Activated T-helper 2 cell treated with anti-CD3 and anti-CD28 coated beads, Interferon-gamma antibody, Interleukin-2, Interleukin-4, amounts not matched to agents 10 μg/mL and 5 μg/mL and 100 μg/mL, durations not matched to agents 14 hours and 24 hours and 36 hours (primary cell): Measurements from ENCODE around the gene CD84. TPM values are rescaled to one million over a fixed set of nuclear protein-coding genes. Genes with fewer than 3 reads are reported as not detected.
"Not testable (repeated sequence)": the region's sequence is repeated elsewhere in the genome, so short reads cannot be mapped to it uniquely, and the experiment has no call there.

Experiments used
- DNase-seq: peaks from one replicate; pipeline ENCODE4 v3.0.0; 2021; ENCODE audit warnings: low spot score
- H3K27ac Mint-ChIP-seq: one replicate; pipeline ENCODE4 v1.8.0; 2021; ENCODE audit warnings: mixed read lengths
- H3K27me3 Mint-ChIP-seq: one replicate; pipeline ENCODE4 v1.8.0; 2021; ENCODE audit warnings: low read depth, mixed read lengths
- H3K36me3 Mint-ChIP-seq: one replicate; pipeline ENCODE4 v1.8.0; 2021; ENCODE audit warnings: low read depth, mixed read lengths
- H3K4me1 Mint-ChIP-seq: one replicate; pipeline ENCODE4 v1.8.0; 2021; ENCODE audit warnings: low read depth, mixed read lengths
- H3K4me3 Mint-ChIP-seq: one replicate; pipeline ENCODE4 v1.8.0; 2021; ENCODE audit warnings: low read depth, mild to moderate bottlenecking, moderate library complexity, mixed read lengths
- H3K9me3 Mint-ChIP-seq: one replicate; pipeline ENCODE4 v1.8.0; 2021; ENCODE audit warnings: mixed read lengths
- intact Hi-C: fragments of 100-400 bp; cut with micrococcal nuclease; formaldehyde crosslinking; loops from one replicate; pipeline ENCODE4 v1.15.1; 2023
- total RNA-seq: library from RNA; stranded (reverse); gene quantifications from 2 replicates; pipeline ENCODE4 v1.2.3, GENCODE V29; 2022

CD84 gene
- 14.1 and 14.9 TPM in 2 replicates for total RNA-seq

DNA sequence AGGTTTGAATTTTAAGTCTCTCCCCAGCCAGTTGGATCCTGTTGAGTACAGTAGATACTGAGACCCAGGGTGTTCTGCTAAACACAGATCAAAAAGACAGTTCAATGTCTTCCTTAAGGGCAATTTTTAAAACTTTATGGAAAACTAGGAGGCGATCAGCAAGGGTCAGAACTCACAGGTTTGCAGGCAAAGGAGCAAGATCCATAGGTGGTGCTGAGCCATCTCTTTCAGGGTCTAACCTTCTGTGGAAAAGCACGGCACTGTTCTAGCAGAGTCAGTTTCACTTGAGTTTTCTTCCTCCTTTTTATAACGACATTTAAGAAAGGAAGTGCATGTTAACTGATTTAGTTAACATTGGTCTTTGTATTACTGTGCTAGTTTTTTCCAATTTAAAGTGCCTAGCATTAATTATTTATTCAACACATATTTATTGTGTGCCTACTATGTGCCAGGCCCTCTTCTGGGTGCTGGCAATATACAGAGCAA is at the start of gene CD84:
TSS of gene CD84 (minus strand) at position 281 of the 486 bp plus-strand sequence. CDS start at position 222, 59 bp downstream.
- peaks cover 71% of the 10 kb centered on the region for H3K4me1 Mint-ChIP-seq
- DNase-seq = no peak
- H3K4me3 Mint-ChIP-seq = peak within 1 kb of the TSS; percentile 85
- peaks cover 15% of the 10 kb centered on the region for H3K36me3 Mint-ChIP-seq
- H3K9me3 Mint-ChIP-seq = peaks cover 14% of the 10 kb centered on the region
- peak within 1 kb of the TSS; percentile 92 for H3K27ac Mint-ChIP-seq
- intact Hi-C loops = loop anchor here (5.0 kb wide), 2 partner anchors 63 to 93 kb away; no protein-coding TSS in a partner anchor
- H3K27me3 Mint-ChIP-seq = no peaks in the 10 kb centered on the region

DNA sequence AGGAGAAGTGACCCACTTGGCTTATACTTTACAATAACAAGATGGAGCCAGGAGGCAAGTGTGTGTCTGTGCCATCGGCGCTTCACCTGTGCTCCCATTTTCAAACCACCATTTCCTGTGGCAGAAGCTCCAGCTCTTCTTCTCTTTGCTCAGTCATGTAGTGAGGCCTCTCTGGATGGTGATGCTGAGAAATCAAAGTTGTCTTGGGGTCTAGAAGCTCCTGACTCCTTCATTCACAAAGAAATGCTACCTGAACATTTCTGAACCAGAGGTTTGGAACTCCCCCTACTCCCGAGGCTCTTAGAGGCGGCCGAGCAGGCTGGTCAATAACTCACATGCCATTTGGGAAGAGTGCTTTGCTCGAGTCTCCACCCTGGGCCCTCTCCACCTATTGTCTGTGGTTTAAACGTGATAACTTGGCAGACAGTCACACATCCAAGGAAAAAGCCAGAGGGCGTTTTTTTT is 49.5 kb upstream of the CD84 start:
- H3K4me3 Mint-ChIP-seq = peak overlapping the region; percentile 60
- no peaks in the 10 kb centered on the region for H3K9me3 Mint-ChIP-seq
- H3K36me3 Mint-ChIP-seq = peaks cover 85% of the 10 kb centered on the region
- peaks cover 95% of the 10 kb centered on the region for H3K4me1 Mint-ChIP-seq
- no peak for DNase-seq
- intact Hi-C loops = loop anchor here (5.0 to 10.0 kb wide), 3 partner anchors 138 to 704 kb away; partner anchors contain the start of genes NIT1, PFDN2 and TAGLN2
- H3K27ac Mint-ChIP-seq = peak overlapping the region; percentile 100
- H3K27me3 Mint-ChIP-seq = no peaks in the 10 kb centered on the region

DNA sequence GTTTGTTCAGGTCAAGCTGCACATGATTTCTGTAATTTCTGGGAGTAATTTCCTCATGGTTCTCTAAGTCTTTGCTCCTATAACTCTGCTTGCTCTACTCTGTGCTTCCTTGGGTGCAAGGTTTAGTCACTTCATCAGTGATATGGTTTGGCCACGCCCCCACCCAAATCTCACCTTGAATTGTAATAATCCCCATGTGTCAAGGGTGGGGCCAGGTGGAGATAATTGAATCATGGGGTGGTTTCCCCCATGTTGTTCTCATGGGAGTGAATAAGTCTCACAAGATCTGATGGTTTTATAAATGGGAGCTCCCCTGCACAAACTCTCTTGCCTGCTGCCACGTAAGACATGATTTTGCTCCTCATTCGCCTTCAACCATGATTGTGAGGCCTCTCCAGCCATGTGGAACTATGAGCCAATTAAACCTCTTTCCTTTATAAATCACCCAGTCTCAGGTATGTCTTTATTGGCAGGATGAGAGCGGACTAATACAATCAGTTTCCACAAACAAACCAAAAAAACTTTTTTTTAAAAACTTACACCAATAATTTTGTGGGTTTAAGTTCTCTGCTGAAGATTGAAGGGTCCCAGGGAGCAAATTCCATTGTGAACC is 48.5 kb upstream of the CD84 start:
- not testable (repeated sequence) for H3K27me3 Mint-ChIP-seq, DNase-seq, H3K9me3 Mint-ChIP-seq
- intact Hi-C loops = loop anchor here (1.0 to 10.0 kb wide), 8 partner anchors 13 to 703 kb away; partner anchors contain the start of genes NIT1, PFDN2 and TAGLN2
- peaks cover 82% of the 10 kb centered on the region for H3K36me3 Mint-ChIP-seq
- H3K4me1 Mint-ChIP-seq = peaks cover 94% of the 10 kb centered on the region
- peak overlapping the region; percentile 66 for H3K4me3 Mint-ChIP-seq
- H3K27ac Mint-ChIP-seq = peak overlapping the region; percentile 100

GRCh38 chr1:160626509-160627342 is 47.4 kb upstream of the CD84 start:
- no peaks in the 10 kb centered on the region for H3K27me3 Mint-ChIP-seq
- no peaks in the 10 kb centered on the region for H3K9me3 Mint-ChIP-seq
- intact Hi-C loops = loop anchor here (1.0 to 10.0 kb wide), 8 partner anchors 14 to 702 kb away; partner anchors contain the start of genes NIT1, PFDN2 and TAGLN2
- peaks cover 84% of the 10 kb centered on the region for H3K36me3 Mint-ChIP-seq
- peak; percentile 10 for DNase-seq
- H3K4me3 Mint-ChIP-seq = peak overlapping the region; percentile 80
- peak overlapping the region; percentile 100 for H3K27ac Mint-ChIP-seq
- H3K4me1 Mint-ChIP-seq = peaks cover 96% of the 10 kb centered on the region

DNA sequence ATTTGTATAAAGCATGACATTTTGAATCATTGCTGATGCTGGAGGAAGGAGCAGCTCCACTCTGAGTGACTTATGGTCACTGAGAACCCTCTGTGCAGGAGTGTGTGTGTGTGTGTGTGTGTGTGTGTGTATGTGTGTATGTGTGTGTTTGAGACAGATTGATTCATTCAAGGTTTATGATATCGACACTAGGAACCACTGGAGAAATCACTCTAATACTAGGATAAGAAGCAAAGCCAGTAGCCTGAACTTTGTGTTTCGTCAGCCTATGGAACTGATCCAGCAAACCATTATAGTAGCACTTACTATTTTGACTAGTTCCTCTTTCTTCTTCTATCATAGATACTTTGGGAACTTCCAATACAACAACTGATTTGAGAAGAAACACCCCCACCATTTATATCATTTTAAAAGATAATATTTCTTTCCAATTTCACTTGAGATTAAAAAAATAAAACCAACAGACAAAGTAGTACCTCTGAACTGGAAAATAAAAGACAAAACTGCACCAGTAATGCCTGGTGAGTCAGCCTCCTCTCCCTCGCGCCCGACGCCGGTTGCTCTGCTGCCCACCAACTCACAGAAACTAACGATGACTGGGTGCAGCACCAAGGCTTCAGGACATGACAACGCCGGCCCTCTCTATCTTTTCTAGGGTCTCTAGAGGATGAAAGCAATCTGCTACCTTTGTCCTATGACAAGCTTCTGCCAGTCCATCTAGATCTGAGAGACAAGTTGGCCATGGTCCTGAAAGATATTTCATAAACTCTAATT is 46.6 kb upstream of the CD84 start:
- Mint-ChIP-seq H3K27ac (peak overlapping the region; percentile 100), H3K4me1 (peaks cover 95% of the 10 kb centered on the region), H3K4me3 (peak overlapping the region; percentile 80), H3K27me3 (no peaks in the 10 kb centered on the region), H3K36me3 (peaks cover 84% of the 10 kb centered on the region), H3K9me3 (no peaks in the 10 kb centered on the region)
- DNase-seq = peak; percentile 35
- intact Hi-C loops = loop anchor here (2.0 to 10.0 kb wide), 5 partner anchors 49 to 701 kb away; partner anchors contain the start of genes NIT1, PFDN2 and TAGLN2

- Mint-ChIP-seq H3K36me3 (peaks cover 79% of the 10 kb centered on the region), H3K4me1 (peaks cover 90% of the 10 kb centered on the region), H3K27ac (peak overlapping the region; percentile 100), H3K27me3 (no peaks in the 10 kb centered on the region), H3K4me3 (peak overlapping the region; percentile 51), H3K9me3 (no peaks in the 10 kb centered on the region)
- intact Hi-C loops = loop anchor here (5.0 to 10.0 kb wide), 3 partner anchors 142 to 701 kb away; partner anchors contain the start of genes NIT1, PFDN2 and TAGLN2
- peak; percentile 7 for DNase-seq
These were observed 46.0 kb upstream of the CD84 start for GRCh38 chr1:160625321-160625720.

- Mint-ChIP-seq H3K4me3 (no peak overlapping the region), H3K27me3 (no peaks in the 10 kb centered on the region), H3K36me3 (peaks cover 82% of the 10 kb centered on the region), H3K4me1 (peaks cover 88% of the 10 kb centered on the region), H3K9me3 (no peaks in the 10 kb centered on the region), H3K27ac (peak overlapping the region; percentile 100)
- DNase-seq = no peak
- intact Hi-C loops = loop anchor here (5.0 to 10.0 kb wide), 3 partner anchors 38 to 700 kb away; partner anchors contain the start of genes NIT1, PFDN2 and TAGLN2
These were observed 45.2 kb upstream of the CD84 start for GRCh38 chr1:160624464-160624863.

DNA sequence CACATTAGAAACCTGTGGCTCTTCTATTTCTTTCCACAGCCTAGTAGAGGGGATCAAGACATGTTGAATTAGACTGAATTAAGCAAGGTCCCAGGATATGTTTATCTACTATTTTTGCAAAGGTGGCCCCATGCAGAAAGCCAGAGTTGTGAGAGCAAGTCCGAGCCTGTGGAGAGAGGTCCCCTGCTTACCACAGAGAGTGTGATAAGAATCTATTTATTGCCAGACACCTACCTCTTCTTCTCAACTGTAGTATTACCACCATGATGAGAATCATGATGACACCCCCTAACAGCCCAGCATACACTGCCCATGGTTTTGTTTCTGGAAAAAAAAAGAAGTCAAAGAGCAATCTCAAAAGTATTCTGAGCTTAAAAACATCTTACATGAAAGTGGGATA is 44.6 kb upstream of the CD84 start:
- H3K9me3 Mint-ChIP-seq = peaks cover 5% of the 10 kb centered on the region
- peak overlapping the region; percentile 68 for H3K4me3 Mint-ChIP-seq
- DNase-seq = no peak
- peaks cover 89% of the 10 kb centered on the region for H3K4me1 Mint-ChIP-seq
- intact Hi-C loops = loop anchor here (1.0 to 10.0 kb wide), 7 partner anchors 16 to 699 kb away; partner anchors contain the start of genes NIT1, PFDN2 and TAGLN2
- no peaks in the 10 kb centered on the region for H3K27me3 Mint-ChIP-seq
- H3K27ac Mint-ChIP-seq = peak overlapping the region; percentile 100
- peaks cover 85% of the 10 kb centered on the region for H3K36me3 Mint-ChIP-seq

GRCh38 chr1:160623227-160623633 is 43.9 kb upstream of the CD84 start:
- peak overlapping the region; percentile 68 for H3K4me3 Mint-ChIP-seq
- DNase-seq = no peak
- intact Hi-C loops = loop anchor here (1.0 to 10.0 kb wide), 7 partner anchors 16 to 698 kb away; partner anchors contain the start of genes NIT1, PFDN2 and TAGLN2

GRCh38 chr1:160622501-160623226 is 43.4 kb upstream of the CD84 start:
- Mint-ChIP-seq H3K27ac (peak overlapping the region; percentile 100), H3K4me1 (peaks cover 85% of the 10 kb centered on the region), H3K9me3 (peaks cover 7% of the 10 kb centered on the region), H3K27me3 (no peaks in the 10 kb centered on the region), H3K36me3 (peaks cover 84% of the 10 kb centered on the region), H3K4me3 (no peak overlapping the region)
- no peak for DNase-seq
- intact Hi-C loops = loop anchor here (1.0 to 10.0 kb wide), 7 partner anchors 16 to 698 kb away; partner anchors contain the start of genes NIT1, PFDN2 and TAGLN2

More at GRCh38 chr1:160623227-160623633, 43.9 kb upstream of the CD84 start:
- peak overlapping the region; percentile 100 for H3K27ac Mint-ChIP-seq
- H3K9me3 Mint-ChIP-seq = peaks cover 7% of the 10 kb centered on the region
- H3K27me3 Mint-ChIP-seq = no peaks in the 10 kb centered on the region
- H3K4me1 Mint-ChIP-seq = peaks cover 87% of the 10 kb centered on the region
- peaks cover 84% of the 10 kb centered on the region for H3K36me3 Mint-ChIP-seq
